Esophagus muscularis mucosa (tissue), 3 donors: ENCODE data around the gene PRRX1.

Experiments
- POLR2A ChIP-seq: fragments of 450-650 bp; IDR thresholded peaks from one replicate; pipeline ENCODE4 v1.6.1; 2017; ENCODE audit warnings: antibody characterized with exemption, moderate library complexity, mild to moderate bottlenecking, low read depth
- POLR2AphosphoS5 ChIP-seq, 2 donors: sonication (generic); formaldehyde crosslinking; IDR thresholded peaks; one replicate each; pipeline ENCODE4 v1.6.1; 2017; ENCODE audit warnings: antibody characterized with exemption in 2 of 2
- TF ChIP-seq, protein P1 (sequence below), 3 experiments: fragments of 200-600 bp in 2 of 3; fragments of 450-650 bp in 1 of 3; sonication (generic) in 2 of 3; IDR thresholded peaks; one replicate each; pipeline ENCODE4 v1.5.1; 2017 to 2019; ENCODE audit warnings: antibody characterized with exemption in 3 of 3, mild to moderate bottlenecking in 2 of 3, moderate library complexity in 1 of 3

DNA sequence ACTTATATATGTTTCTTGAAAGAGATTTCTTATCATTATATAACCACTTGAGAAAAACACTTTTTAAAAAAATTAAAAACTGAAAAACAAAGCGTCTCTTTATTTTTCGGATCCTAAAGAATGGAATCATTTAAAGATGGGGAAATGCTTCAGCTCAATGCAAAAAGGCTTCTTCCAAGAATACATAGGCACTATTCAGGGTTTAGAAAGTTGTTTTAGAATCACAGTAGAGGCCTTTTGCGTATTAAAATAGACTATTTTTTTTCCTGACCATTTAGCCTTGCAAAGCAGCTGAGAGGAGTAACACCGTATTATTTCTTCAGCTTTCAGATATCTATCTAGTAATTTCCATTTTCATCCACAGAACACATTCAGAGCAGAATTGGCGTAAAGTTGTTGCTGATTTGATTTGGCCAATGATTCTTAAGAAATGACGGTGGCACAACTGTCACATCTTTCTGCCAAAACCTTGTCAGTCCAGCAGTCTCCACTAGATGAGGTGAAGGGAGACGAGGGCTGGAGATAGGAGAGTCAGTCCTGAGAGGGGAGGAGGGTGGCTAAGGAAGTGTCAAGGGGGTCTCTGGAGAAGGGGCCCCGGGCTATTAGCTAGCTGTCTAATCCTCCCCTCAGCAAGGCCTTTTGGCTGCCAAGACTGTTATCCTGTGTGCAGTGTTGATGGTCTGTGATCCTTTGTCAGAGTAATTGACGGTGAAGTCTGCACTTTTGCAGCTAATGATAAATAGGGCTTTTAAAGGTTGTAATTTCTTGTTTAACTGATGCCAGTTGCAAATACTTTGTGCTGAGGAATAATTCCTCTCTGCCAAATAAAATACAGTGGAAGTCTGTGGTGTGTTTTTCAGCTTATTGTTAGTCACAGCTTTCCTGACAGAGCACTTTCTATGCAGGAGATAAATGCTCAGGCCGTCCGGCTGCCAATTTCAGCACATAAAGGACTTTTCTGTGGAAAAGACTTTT is 34.7 kb downstream of the PRRX1 start:
- TF ChIP-seq, protein P1, sequence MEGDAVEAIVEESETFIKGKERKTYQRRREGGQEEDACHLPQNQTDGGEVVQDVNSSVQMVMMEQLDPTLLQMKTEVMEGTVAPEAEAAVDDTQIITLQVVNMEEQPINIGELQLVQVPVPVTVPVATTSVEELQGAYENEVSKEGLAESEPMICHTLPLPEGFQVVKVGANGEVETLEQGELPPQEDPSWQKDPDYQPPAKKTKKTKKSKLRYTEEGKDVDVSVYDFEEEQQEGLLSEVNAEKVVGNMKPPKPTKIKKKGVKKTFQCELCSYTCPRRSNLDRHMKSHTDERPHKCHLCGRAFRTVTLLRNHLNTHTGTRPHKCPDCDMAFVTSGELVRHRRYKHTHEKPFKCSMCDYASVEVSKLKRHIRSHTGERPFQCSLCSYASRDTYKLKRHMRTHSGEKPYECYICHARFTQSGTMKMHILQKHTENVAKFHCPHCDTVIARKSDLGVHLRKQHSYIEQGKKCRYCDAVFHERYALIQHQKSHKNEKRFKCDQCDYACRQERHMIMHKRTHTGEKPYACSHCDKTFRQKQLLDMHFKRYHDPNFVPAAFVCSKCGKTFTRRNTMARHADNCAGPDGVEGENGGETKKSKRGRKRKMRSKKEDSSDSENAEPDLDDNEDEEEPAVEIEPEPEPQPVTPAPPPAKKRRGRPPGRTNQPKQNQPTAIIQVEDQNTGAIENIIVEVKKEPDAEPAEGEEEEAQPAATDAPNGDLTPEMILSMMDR (IDR thresholded peaks at IDR 0.05) = no peak
- TF ChIP-seq POLR2A (no peak), POLR2AphosphoS5 (IDR thresholded peaks at IDR 0.05) (no peak)
